GM18505 (cell line): Measurements from ENCODE around the gene BANK1.

Source experiments
- ATAC-seq: cut with Tn5 transposase; IDR thresholded peaks from one replicate; pipeline ENCODE4 v1.9.1; 2021; ENCODE audit not compliant: unreplicated experiment
- POLR2A ChIP-seq: IDR thresholded peaks from 4 replicates; pipeline ENCODE4 v1.6.1; 2011; ENCODE audit warnings: borderline replicate concordance; ENCODE audit not compliant: insufficient read depth, insufficient read length; ENCODE audit errors: extremely low read depth

BANK1 gene

GRCh38 chr4:101969965-101970364, 179.4 kb downstream of the BANK1 start:
- ATAC-seq, result no peak
- TF ChIP-seq POLR2A, result no peak

- ATAC-seq, result no peak
- TF ChIP-seq POLR2A, result no peak
Observed at GRCh38 chr4:101970547-101971155, 180.1 kb downstream of the BANK1 start.

- TF ChIP-seq POLR2A, result no peak
Observed at GRCh38 chr4:101972791-101973190, 182.3 kb downstream of the BANK1 start.

GRCh38 chr4:101973361-101973760, 182.8 kb downstream of the BANK1 start:
- no peak for ATAC-seq
- no peak for TF ChIP-seq POLR2A

More at GRCh38 chr4:101972791-101973190, 182.3 kb downstream of the BANK1 start:
- no peak for ATAC-seq

GRCh38 chr4:101977076-101977475, 186.5 kb downstream of the BANK1 start:
- no peak for TF ChIP-seq POLR2A
- no peak for ATAC-seq

- ATAC-seq, result no peak
- TF ChIP-seq POLR2A, result no peak
Observed at GRCh38 chr4:101981756-101982155, 191.2 kb downstream of the BANK1 start.

GRCh38 chr4:101983835-101984234, 193.3 kb downstream of the BANK1 start:
- no peak for ATAC-seq

GRCh38 chr4:101987623-101988243, 197.2 kb downstream of the BANK1 start:
- no peak for TF ChIP-seq POLR2A
- ATAC-seq, result peak; percentile 91

More at GRCh38 chr4:101983835-101984234, 193.3 kb downstream of the BANK1 start:
- no peak for TF ChIP-seq POLR2A

GRCh38 chr4:101989551-101989950, 199.0 kb downstream of the BANK1 start:
- TF ChIP-seq POLR2A, result no peak
- no peak for ATAC-seq

- no peak for TF ChIP-seq POLR2A
- ATAC-seq, result no peak
Observed at GRCh38 chr4:101992446-101992845, 201.9 kb downstream of the BANK1 start.

GRCh38 chr4:101993002-101993841, 202.7 kb downstream of the BANK1 start:
- no peak for TF ChIP-seq POLR2A
- ATAC-seq, result no peak

GRCh38 chr4:101993842-101994775, 203.6 kb downstream of the BANK1 start:
- no peak for TF ChIP-seq POLR2A
- ATAC-seq, result no peak
